Dermis blood vessel endothelial cell (primary cell): ENCODE data around the gene IL9R. TPM values are rescaled to one million over a fixed set of nuclear protein-coding genes. Genes with fewer than 3 reads are reported as not detected.
A peak's percentile ranks its signal among the peaks of the same experiment; 100 is the strongest.
"Not testable (repeated sequence)": the region's sequence is repeated elsewhere in the genome, so short reads cannot be mapped to it uniquely, and the experiment has no call there.

ENCODE experiments used
- DNase-seq: peaks from one replicate; pipeline ENCODE4 v3.0.0; 2010
- total RNA-seq: library from RNA; depleted of rRNA; stranded (reverse); fragments of >200 nt; gene quantifications from 2 replicates; pipeline ENCODE4 v1.2.3, GENCODE V29; 2014

IL9R gene
- total RNA-seq, 1 donor from 2014 or later = not detected

DNA sequence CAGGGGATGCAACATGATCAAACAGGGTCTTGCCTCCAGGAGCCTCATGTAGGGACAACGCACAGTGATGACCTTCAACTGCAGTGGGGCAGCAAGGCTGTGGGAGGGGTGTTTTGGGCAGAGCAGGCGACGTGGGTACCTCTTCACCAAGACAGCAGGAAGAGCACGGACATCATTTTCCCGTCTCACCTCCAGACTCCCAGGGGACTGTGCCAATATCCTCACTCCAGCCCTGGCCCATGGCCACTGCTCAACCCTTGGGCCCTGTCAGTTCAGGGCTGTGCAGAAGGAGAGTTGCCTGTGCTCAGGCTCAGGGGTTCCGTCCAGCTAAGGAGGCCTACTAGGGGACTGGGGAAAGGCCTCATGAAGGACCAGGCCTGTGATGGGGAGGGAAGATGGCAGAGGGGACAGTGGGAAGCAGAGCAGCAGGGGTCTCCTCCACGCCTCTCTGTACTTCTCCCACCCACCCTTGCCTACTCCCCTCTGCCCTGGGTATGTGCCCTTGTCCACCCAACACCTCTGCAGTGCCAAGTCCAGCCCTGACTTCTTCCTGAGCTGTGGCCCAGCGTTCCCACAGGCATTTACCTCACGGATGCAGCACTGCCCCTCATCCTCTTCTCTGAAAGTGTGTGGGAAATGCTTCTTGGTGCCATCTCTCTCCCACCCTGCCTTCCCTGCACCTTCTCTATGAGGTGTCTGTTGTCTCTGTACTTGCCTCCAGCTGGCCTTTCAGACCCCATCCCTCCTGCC is 1.4 kb downstream of the IL9R start:
- DNase-seq = no peak

DNA sequence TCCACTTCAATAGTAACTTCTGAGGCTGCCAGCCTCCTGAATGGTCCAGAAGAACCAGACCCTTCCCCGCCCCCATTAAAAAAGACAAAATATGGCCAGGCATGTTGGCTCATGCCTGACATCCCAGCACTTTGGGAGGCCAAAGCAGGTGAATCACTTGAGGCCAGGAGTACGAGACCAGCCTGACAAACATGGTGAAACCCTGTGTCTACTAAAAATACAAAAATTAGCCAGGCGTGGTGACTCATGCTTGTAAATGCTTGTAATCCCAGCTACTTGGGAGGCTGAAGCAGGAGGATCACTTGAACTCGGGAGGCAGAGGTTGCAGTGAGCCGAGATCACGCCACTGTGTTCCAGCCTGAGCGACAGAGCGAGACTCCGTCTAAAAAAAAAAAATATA is 2.3 kb downstream of the IL9R start:
- DNase-seq = not testable (repeated sequence)

DNA sequence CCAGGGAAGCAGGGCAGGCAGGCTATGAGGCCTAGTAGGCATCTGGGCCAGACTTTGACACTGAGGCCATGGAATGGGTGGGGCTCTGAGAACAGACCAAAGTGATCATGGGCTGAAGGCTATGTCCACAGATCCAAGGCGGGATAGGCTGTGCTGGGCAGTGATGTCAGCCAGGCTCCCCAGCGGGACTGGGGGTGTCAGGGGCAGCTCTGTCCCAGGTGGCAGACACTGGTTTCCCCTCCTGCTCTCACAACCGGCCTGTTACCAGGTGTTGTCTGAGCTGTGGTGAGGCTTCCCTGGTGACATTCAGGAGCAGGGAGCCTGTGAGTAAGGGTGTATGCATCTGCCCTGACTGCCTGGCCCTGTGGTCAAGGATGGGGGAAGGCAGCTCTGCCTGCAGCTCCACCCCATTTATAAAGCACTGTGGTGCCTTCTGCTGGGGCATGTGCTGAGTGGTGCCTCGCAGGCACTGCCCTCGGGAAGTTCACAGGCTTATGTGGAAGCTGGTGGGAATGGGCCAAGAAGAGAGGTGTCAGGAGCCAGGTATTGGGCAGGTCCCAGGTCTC is 2.9 kb downstream of the IL9R start:
- DNase-seq = no peak

- DNase-seq = no peak
These were observed 3.6 kb downstream of the IL9R start for GRCh38 chrX:156001001-156001666.

GRCh38 chrX:156001667-156002021 is 4.1 kb downstream of the IL9R start:
- DNase-seq = peak; percentile 12

GRCh38 chrX:156002507-156002906 is 5.0 kb downstream of the IL9R start:
- DNase-seq = no peak

DNA sequence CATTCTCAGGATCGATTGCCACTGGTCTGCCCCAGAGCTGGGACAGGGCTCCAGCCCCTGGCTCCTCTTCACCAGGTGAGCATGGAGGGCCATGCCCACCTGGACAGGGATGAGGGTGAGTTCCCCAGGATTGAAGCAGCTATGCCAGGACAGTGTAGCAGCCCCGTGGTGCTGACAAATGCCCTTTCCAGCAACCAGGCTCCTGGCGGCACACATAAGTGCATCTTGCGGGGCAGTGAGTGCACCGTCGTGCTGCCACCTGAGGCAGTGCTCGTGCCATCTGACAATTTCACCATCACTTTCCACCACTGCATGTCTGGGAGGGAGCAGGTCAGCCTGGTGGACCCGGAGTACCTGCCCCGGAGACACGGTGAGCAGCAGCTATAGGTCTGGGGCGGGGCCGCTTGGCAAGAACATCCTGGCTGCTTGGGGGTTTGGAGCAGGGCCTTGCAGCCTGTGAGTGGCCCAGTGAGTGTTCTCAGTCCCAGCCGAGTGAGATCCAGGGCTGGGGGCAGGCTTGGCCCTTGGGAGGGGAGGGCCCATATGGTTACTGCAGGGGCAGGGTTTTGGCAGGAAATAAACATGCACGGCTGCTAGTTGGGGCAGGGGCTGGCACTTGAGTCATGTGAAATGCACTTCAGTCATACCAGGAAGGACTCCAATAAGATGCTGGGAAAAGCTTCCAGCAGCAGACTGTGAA is 6.1 kb downstream of the IL9R start:
- DNase-seq = no peak

GRCh38 chrX:156004256-156004655 is 6.8 kb downstream of the IL9R start:
- DNase-seq = no peak

GRCh38 chrX:156004740-156005139 is 7.2 kb downstream of the IL9R start:
- no peak for DNase-seq

GRCh38 chrX:156005144-156005543 is 7.6 kb downstream of the IL9R start:
- no peak for DNase-seq

- not testable (repeated sequence) for DNase-seq
These were observed 9.0 kb downstream of the IL9R start for GRCh38 chrX:156006468-156006867.

GRCh38 chrX:156008379-156008778 is 10.9 kb downstream of the IL9R start:
- DNase-seq = not testable (repeated sequence)

- no peak for DNase-seq
These were observed 11.4 kb downstream of the IL9R start for GRCh38 chrX:156008915-156009314.

GRCh38 chrX:156009691-156010090 is 12.2 kb downstream of the IL9R start:
- DNase-seq = not testable (repeated sequence)

GRCh38 chrX:156013286-156013953 is 15.9 kb downstream of the IL9R start:
- DNase-seq = not testable (repeated sequence)

GRCh38 chrX:156019846-156020245 is 22.4 kb downstream of the IL9R start:
- DNase-seq = not testable (repeated sequence)

- not testable (repeated sequence) for DNase-seq
These were observed 25.5 kb downstream of the IL9R start for GRCh38 chrX:156023002-156023401.

DNA sequence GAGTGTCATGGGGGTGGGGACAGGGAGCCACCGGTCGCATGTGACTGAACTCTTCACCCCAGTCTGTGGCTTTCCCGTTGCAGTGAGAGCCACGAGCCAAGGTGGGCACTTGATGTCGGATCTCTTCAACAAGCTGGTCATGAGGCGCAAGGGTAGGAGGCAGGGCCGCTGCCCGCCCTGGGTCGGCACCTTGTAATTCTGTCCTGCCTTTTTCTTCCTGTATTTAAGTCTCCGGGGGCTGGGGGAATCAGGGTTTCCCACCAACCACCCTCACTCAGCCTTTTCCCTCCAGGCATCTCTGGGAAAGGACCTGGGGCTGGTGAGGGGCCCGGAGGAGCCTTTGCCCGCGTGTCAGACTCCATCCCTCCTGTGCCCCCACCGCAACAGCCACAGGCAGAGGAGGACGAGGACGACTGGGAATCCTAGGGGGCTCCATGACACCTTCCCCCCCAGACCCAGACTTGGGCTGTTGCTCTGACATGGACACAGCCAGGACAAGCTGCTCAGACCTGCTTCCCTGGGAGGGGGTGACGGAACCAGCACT is 27.5 kb downstream of the IL9R start:
- not testable (repeated sequence) for DNase-seq

GRCh38 chrX:156028653-156029237 is 31.2 kb downstream of the IL9R start:
- DNase-seq = not testable (repeated sequence)

DNA sequence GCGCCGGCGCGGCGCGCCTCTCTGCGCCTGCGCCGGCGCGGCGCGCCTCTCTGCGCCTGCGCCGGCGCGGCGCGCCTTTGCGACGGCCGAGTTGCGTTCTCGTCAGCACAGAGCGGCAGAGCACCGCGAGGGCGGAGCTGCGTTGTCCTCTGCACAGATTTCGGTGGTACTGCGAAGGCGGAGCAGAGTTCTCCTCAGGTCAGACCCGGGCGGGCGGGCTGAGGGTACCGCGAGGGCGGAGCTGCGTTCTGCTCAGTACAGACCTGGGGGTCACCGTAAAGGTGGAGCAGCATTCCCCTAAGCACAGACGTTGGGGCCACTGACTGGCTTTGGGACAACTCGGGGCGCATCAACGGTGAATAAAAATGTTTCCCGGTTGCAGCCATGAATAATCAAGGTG is 31.8 kb downstream of the IL9R start:
- DNase-seq = not testable (repeated sequence)

- DNase-seq = not testable (repeated sequence)
These were observed 32.4 kb downstream of the IL9R start for GRCh38 chrX:156029707-156030442.
